ENCODE measurements around the gene ZNF709. TPM values are rescaled to one million over a fixed set of nuclear protein-coding genes. Genes with fewer than 3 reads are reported as not detected.
"Not testable (repeated sequence)": the region's sequence is repeated elsewhere in the genome, so short reads cannot be mapped to it uniquely, and the experiment has no call there.

Gene ZNF709
- polyA plus RNA-seq, 3 donors from 2014 or later, result 1.1 to 2.6 (median 2.3) TPM

GRCh38 chr19:12439686-12440540 is 44.7 kb downstream of the ZNF709 start:
- DNase-seq, result peak; percentile 31 to 47 (median 37)
- H3K27ac Mint-ChIP-seq, result peak overlapping the region; percentile 39 to 93 (median 84)
- H3K36me3 Mint-ChIP-seq; H3K27me3 Mint-ChIP-seq (ENCODE audit: low read depth in 3 of 3); H3K9me3 Mint-ChIP-seq: not testable (repeated sequence)
- peak overlapping the region; percentile 88 to 100 (median 99) for H3K4me3 Mint-ChIP-seq
- peaks cover 15 to 20% of the 10 kb centered on the region in 2 donors for H3K4me1 Mint-ChIP-seq

DNA sequence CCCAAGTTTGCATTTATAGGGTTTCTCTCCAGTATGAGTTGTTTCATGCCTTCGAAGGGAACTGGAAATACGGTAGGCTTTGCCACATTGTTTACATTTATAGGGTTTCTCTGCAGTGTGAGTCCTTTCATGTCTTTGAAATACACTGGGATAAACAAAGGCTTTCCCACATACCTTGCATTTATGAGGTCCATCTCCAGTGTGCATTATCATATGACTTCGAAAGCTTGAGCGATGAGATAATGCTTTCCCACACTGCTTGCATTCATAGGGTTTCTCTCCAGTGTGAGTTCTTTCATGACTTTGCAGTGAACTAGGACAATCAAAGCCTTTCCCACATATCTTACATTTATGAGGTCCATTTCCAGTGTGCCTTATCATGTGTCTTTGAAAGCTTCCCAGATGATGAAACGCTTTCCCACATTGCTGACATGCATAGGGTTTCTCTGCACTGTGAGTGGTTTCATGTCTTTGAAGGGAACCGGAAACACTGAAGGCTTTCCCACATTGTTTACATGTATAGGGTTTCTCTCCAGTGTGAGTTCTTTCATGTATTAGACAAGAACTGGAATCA is 53.8 kb downstream of the ZNF709 start:
- Mint-ChIP-seq H3K9me3 (peaks cover 5 to 28% (median 17%) of the 10 kb centered on the region in 6 donors), H3K36me3 (peaks cover 33 to 45% (median 41%) of the 10 kb centered on the region in 3 donors)
- not testable (repeated sequence) for H3K27me3 Mint-ChIP-seq (ENCODE audit: low read depth in 3 of 3); H3K27ac Mint-ChIP-seq; DNase-seq; H3K4me3 Mint-ChIP-seq; H3K4me1 Mint-ChIP-seq

DNA sequence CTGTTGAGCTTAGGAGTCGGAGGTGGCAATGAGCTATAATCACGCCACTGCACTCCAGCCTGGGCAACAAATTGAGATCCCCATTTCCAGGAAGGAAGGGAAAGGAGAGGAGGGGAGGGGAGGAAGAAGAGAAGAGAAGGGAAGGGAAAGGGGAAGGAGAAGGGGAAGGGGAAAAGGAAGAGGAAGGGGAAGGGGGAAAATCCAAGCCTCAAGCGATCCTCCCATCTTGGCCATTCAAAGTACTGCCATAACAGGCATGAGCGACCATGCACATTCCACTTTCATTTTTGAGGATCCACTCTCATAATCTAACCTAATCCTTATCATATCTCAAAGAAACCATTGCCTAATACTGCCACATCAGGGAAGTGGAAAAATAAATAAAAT is 58.7 kb downstream of the ZNF709 start:
- H3K36me3 Mint-ChIP-seq, result peaks cover 31 to 38% (median 34%) of the 10 kb centered on the region in 3 donors
- peaks cover 10 to 29% (median 13%) of the 10 kb centered on the region in 6 donors for H3K9me3 Mint-ChIP-seq
- H3K27me3 Mint-ChIP-seq (ENCODE audit: low read depth in 3 of 3), result peaks cover 0 to 2% (median 0%) of the 10 kb centered on the region in 3 donors
- H3K4me1 Mint-ChIP-seq, result no peaks in the 10 kb centered on the region
- H3K4me3 Mint-ChIP-seq, result no peak overlapping the region
- no peak overlapping the region for H3K27ac Mint-ChIP-seq
- DNase-seq, result no peak

GRCh38 chr19:12425236-12425887 is 59.3 kb downstream of the ZNF709 start:
- peaks cover 6 to 24% (median 9%) of the 10 kb centered on the region in 6 donors for H3K9me3 Mint-ChIP-seq
- peaks cover 0 to 2% (median 0%) of the 10 kb centered on the region in 3 donors for H3K27me3 Mint-ChIP-seq (ENCODE audit: low read depth in 3 of 3)
- H3K4me1 Mint-ChIP-seq, result no peaks in the 10 kb centered on the region
- H3K36me3 Mint-ChIP-seq, result peaks cover 26 to 33% (median 29%) of the 10 kb centered on the region in 3 donors
- peak overlapping the region in 1 of 6 donors; percentile 55 for H3K27ac Mint-ChIP-seq
- no peak overlapping the region for H3K4me3 Mint-ChIP-seq
- no peak for DNase-seq

- H3K4me1 Mint-ChIP-seq; DNase-seq; H3K27ac Mint-ChIP-seq; H3K27me3 Mint-ChIP-seq (ENCODE audit: low read depth in 3 of 3); H3K4me3 Mint-ChIP-seq: not testable (repeated sequence)
- H3K9me3 Mint-ChIP-seq, result peaks cover 5 to 18% (median 7%) of the 10 kb centered on the region in 6 donors
- H3K36me3 Mint-ChIP-seq, result peaks cover 12 to 20% (median 18%) of the 10 kb centered on the region in 3 donors
Measured at GRCh38 chr19:12417273-12417672, 67.3 kb downstream of the ZNF709 start.

DNA sequence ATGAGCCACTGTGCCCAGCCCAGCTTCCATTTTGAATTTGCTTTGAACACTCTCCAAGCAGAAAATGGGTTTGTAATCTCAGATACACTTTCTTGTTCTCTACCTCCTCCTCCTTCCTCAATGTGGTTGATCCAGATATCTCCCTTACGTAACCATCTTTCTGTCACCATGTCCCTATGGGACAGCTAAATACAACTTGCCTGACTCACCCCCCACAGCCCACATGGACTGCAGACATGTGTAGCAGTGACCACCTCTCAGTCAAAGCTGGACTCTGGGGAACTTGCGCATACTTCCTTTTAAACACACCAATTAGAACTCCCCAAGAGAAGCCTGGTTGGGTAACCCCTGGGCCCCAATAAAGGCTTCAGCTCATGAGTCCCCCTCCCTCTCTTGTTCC is 72.7 kb downstream of the ZNF709 start:
- Mint-ChIP-seq H3K4me3 (no peak overlapping the region), H3K27ac (no peak overlapping the region), H3K9me3 (peaks cover 0 to 4% (median 1%) of the 10 kb centered on the region in 6 donors), H3K27me3 (ENCODE audit: low read depth in 3 of 3) (peaks cover 0 to 4% (median 3%) of the 10 kb centered on the region in 3 donors), H3K36me3 (peaks cover 3 to 7% (median 4%) of the 10 kb centered on the region in 3 donors), H3K4me1 (no peaks in the 10 kb centered on the region)
- DNase-seq, result no peak

Other genes with a start within 250 kb of the ZNF709 start
- gene ZNF44, start 189.9 kb downstream of the ZNF709 start, polyA plus RNA-seq, result 10 to 100 TPM; 18.6 to 39.5 (median 19.1) TPM
- gene ZNF563, start 151.2 kb downstream of the ZNF709 start, polyA plus RNA-seq, result 1 to 10 TPM; 1.0 to 5.3 (median 1.2) TPM
- 1 to 10 TPM in 2 of 3 donors, under 1 TPM in 1; 0.46 to 2.4 (median 1.4) TPM for gene ZNF442, start 119.1 kb downstream of the ZNF709 start, polyA plus RNA-seq
- gene ZNF799, start 83.5 kb downstream of the ZNF709 start, polyA plus RNA-seq, result 1 to 10 TPM; 4.5 to 9.1 (median 4.7) TPM
- 1 to 10 TPM in 2 of 3 donors, not detected in 1; 1.9 to 3.0 TPM for gene ZNF443, start 43.8 kb downstream of the ZNF709 start, polyA plus RNA-seq
- 10 to 100 TPM; 14.0 to 22.6 (median 16.2) TPM for gene ZNF564, start 66.7 kb upstream of the ZNF709 start, polyA plus RNA-seq
- 1 to 10 TPM; 3.1 to 8.2 (median 3.5) TPM for gene ZNF490, start 126.0 kb upstream of the ZNF709 start, polyA plus RNA-seq
- gene ZNF791, start 126.1 kb upstream of the ZNF709 start, polyA plus RNA-seq, result 10 to 100 TPM; 10.9 to 21.3 (median 12.9) TPM
- 10 to 100 TPM; 25.3 to 44.4 (median 27.2) TPM for gene MAN2B1, start 181.9 kb upstream of the ZNF709 start, polyA plus RNA-seq
- 10 to 100 TPM; 19.9 to 30.1 (median 23.2) TPM for gene WDR83, start 182.0 kb upstream of the ZNF709 start, polyA plus RNA-seq
- 10 to 100 TPM; 70.8 to 76.0 (median 74.4) TPM for gene DHPS, start 197.1 kb upstream of the ZNF709 start, polyA plus RNA-seq
- gene GNG14, start 203.2 kb upstream of the ZNF709 start, polyA plus RNA-seq, result not detected
- 1 to 10 TPM; 6.4 to 8.2 (median 8.0) TPM for gene FBXW9, start 211.8 kb upstream of the ZNF709 start, polyA plus RNA-seq
- 1 to 10 TPM in 1 of 3 donors, under 1 TPM in 2; 0.46 to 4.0 (median 0.98) TPM for gene TNPO2, start 239.1 kb upstream of the ZNF709 start, polyA plus RNA-seq
- gene TRIR, start 249.9 kb upstream of the ZNF709 start, polyA plus RNA-seq, result 100 to 1,000 TPM; 183 to 301 (median 283) TPM

All from immature natural killer cell (primary cell).